OCI-LY7 (cell line): Measurements from ENCODE around the gene RASD1.

Experiments
- EZH2phosphoT487 ChIP-seq: fragments of 200-600 bp; sonication (generic); IDR thresholded peaks from 2 replicates; pipeline ENCODE4 v1.6.1; 2018; ENCODE audit warnings: low read depth, borderline replicate concordance, mild to moderate bottlenecking, mixed run types, antibody characterized with exemption, low read length, moderate library complexity, mixed read lengths
- TF ChIP-seq, protein P1 (sequence below): fragments of 200-600 bp; sonication (generic); conservative IDR thresholded peaks from 2 replicates; pipeline ENCODE4 v1.5.1; 2014; ENCODE audit warnings: mild to moderate bottlenecking, antibody characterized with exemption, low read length, moderate library complexity, mixed read lengths

DNA sequence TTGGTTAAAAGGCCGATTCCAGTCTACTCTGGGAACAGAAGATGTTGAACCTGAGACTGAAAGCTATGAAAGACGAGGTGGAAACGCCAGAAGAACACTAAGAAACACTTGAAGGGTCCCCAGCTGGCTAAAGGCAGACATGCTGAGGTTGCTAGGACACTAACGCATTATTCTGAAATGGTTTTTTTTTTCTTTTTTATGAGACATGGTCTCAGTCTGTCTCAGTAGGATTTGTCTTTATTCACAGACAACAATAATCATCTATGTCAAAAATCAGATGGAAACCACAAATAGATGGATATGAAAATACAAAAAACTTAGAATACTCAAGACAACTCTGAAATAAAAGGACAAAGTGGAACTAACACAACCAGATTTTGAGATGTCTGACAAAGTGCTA is 35.0 kb upstream of the RASD1 start:
- TF ChIP-seq, protein P1, sequence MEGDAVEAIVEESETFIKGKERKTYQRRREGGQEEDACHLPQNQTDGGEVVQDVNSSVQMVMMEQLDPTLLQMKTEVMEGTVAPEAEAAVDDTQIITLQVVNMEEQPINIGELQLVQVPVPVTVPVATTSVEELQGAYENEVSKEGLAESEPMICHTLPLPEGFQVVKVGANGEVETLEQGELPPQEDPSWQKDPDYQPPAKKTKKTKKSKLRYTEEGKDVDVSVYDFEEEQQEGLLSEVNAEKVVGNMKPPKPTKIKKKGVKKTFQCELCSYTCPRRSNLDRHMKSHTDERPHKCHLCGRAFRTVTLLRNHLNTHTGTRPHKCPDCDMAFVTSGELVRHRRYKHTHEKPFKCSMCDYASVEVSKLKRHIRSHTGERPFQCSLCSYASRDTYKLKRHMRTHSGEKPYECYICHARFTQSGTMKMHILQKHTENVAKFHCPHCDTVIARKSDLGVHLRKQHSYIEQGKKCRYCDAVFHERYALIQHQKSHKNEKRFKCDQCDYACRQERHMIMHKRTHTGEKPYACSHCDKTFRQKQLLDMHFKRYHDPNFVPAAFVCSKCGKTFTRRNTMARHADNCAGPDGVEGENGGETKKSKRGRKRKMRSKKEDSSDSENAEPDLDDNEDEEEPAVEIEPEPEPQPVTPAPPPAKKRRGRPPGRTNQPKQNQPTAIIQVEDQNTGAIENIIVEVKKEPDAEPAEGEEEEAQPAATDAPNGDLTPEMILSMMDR: no peak
- no peak for TF ChIP-seq EZH2phosphoT487
